Inferior parietal cortex (tissue), 1 donor: ENCODE measurements around the gene SIX4.
A peak's percentile ranks its signal among the peaks of the same experiment; 100 is the strongest.
"Not testable (repeated sequence)": the region's sequence is repeated elsewhere in the genome, so short reads cannot be mapped to it uniquely, and the experiment has no call there.

ENCODE experiments used
- DNase-seq: peaks from one replicate; pipeline ENCODE4 v3.0.0-alpha.2; 2016; ENCODE audit errors: extremely low spot score

The SIX4 gene

DNA sequence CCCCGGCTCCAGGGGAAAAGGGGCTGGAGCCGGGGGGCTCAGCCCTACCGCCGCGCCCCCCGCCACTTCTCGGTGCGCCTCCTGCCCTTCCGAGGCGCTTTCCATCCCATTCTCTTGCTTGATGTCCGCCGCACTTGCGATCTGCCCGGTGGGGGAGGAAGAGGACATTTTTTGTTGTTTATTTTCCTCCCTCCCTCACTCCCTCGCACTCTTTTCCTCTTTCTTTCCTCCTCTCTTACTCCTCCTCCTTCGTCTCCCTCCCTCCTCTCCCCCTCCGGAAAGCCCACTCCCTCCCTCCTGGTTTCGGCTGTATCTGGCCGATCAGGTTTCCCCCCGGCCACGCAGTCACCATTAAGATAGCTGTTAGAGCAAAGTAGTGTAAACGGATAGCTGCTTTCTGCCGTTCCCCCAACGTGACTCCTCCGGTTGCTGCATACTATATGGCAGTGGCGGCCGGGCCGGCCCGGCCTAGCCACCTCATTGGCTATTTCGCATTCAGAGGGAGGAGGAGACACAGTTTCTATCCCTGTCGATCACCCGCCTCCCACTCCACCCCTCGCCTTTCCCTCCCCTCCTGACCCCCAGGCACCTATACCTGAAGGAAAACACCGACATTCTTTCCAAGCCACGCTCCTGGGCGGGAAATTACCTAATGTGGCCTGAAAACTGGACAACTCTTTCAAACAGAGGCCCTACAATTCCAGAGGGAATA, at the start of gene SIX4:
SIX4 (minus strand) TSS at position 445 of the 712 bp plus-strand sequence; CDS start at position 168, 277 bp downstream.
- DNase-seq = peak; percentile 55

DNA sequence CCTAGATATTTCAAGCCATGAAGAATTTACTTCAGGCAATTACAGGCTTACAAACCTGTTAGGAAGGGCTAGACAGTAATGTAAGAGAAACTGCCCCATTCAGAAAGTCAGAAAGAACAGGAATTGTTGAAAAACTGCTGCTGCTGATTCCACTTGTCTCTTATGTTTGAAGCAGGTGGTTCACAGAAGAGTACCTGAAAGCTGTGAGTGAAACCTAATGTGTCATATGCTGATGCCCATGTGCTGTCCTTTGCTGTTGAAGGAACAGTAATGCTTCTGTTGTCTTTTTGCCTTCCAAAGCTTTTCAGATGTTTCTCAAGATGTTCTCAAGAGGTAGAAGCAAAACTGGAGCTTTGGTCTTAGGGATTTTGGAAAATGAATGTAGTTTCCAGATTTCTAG, 49.4 kb upstream of the SIX4 start:
- DNase-seq = no peak

- no peak for DNase-seq
Measured at GRCh38 chr14:60771117-60771516, 47.0 kb upstream of the SIX4 start.

- no peak for DNase-seq
Measured at GRCh38 chr14:60768602-60769001, 44.5 kb upstream of the SIX4 start.

DNA sequence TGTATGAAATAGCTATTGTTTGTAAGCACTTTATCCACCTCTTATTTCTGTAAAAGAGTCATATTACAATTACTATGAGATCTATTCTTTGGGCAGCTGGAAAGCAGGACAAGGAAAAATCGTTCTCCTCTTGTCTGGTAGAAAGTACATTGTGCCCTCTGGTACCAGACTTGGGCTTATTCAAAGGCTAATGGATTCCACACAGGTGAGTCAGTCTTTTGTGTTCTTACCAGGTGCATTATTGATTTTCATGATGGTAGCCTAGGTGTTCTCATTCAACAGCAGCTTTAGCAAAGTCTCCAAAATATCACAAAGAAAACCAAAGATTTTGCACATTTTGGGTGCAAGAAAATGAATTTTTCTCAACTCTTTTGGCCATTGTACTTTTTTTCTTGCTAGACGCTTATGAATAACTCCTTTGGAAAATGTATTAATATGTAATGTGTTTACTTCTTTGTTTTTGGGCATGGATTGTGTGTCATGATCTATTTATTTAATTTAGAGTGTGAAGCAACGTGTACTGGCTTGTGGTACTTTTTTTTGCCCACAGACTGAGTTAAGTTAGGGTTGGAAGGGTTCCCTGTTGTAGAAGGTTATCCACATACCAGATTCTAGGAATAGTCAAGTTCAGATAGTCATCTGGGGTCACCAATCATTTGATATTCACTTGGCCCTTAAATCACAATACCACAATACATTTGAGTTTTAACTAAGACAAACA, 36.7 kb upstream of the SIX4 start:
- DNase-seq = no peak

DNA sequence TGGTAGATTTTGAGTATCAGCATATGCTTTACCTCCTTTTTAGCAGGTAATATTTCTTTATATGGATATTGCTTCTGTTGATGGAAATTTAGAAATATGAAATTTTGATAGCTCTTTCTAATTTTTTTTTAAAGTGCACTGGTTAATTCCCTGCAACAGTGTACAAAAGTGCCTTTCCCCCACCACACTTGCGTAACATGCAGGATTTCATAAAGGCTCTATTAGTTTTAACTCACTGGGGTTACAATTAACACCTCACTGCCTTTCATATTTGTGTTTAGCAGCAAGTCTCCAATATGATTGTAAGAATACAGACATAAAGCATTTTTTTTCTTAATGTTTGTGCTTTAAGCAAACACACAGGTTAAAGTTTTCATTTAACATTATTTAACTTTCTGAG, 36.1 kb upstream of the SIX4 start:
- no peak for DNase-seq

GRCh38 chr14:60758885-60759284, 34.7 kb upstream of the SIX4 start:
- no peak for DNase-seq

GRCh38 chr14:60757567-60758002, 33.4 kb upstream of the SIX4 start:
- DNase-seq = no peak

- no peak for DNase-seq
Measured at GRCh38 chr14:60756847-60757246, 32.7 kb upstream of the SIX4 start.

DNA sequence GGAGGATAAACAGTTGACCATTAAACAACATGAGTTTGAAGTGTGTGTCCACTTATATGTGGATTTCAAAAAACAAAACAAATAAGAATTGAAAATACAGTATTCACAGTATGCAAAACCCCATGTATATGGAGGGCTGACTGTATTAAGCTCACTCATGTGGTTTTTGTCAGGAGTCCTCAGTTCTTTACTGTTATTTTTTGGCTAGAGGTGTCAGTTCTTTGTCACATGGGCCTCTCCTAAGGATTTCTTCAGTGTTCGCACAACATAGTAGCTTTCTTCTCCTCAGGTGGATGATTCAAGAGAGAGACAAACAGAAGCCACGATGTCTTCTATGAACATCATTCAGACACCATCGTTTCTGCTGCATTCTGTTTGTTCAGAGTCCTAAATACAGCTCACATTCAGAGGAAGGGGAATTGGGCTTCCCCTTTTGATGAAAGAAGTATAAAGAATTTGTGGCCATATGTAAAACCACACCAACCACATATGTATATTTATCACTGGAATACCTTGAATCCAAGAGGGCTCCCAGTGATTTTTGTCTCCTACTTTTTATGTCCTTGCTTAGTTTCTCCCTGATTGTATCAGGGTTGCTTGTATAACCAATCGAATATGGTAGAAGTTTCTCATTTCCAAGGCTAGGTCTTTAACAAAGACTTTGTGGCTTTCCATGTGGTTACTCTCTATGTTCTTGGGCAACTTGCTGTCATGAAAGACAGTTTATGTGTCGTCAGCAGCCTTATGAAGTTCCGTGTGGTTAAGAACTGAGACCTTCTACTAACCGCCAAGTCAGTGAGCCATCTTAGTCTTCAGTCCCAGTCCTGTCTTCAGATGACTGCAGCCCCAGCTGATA, 29.3 kb upstream of the SIX4 start:
- DNase-seq = no peak

DNA sequence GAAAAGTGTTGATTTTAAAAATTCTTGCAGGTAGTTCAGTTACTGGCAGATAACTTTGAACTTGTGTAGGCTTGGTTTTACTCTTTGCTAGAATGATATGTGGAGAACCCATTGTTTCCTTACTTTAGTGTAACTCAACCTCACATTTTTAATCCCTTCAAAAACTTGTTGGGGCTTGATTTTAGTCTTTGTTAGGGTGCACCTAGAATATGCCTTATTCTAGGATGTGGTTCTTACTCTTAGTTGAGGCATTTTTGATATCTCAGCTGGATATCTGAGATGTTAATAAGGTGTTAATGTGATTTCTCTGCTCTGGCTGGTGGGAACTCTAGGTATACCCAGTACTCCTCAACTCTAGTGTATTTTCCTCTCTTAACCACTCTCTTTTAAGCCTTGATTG, 20.4 kb upstream of the SIX4 start:
- no peak for DNase-seq

DNA sequence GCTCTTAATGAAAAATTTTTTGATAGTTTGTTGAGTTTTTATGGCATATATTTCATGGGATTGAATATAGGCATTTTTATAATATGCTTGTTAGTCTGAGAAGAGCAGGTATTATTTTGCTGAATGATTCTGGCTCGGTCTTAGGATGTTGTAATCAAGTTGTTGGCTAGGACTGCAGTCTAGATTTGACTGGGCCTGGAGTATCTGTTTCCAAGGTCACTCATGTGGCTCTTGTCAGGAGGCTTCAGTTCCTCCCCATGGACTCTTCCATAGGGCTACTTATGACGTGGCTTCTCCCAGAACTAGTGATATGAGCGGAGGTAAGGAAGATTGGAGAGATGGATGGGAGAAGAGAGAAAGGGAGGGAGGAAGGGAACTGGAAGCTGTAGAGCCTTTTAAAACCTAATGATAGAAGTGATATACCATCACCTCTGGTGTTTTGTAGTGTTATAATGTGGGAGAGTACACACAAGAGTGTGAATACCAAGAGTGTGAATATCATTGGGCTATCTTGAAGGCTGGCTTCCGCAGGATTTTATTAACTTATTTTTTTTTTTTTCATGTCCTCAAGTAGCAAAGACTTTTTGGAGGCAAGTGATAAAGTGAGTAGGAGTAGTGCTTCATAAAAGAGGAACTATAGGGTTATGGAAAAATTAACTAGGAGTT, 14.8 kb upstream of the SIX4 start:
- no peak for DNase-seq

DNA sequence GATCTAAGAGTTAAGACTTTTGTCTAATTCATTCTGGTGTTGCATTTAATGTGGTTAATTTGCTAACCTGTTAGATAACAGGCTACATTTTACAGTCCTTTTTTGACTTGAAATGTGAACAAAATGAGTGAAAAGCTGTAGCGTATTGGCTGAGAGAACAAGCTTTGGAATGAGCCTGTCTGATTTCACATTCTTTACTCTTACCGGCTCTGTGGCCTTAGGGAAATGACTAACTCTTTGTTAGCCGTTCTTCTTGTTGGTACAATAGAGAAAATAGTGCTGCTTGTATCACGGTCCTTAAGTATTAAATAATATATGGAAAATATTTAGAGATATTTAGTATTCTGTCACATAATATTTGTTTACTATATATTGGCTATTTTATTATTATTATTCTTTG, 12.3 kb upstream of the SIX4 start:
- no peak for DNase-seq

- no peak for DNase-seq
Measured at GRCh38 chr14:60735416-60735815, 11.3 kb upstream of the SIX4 start.

DNA sequence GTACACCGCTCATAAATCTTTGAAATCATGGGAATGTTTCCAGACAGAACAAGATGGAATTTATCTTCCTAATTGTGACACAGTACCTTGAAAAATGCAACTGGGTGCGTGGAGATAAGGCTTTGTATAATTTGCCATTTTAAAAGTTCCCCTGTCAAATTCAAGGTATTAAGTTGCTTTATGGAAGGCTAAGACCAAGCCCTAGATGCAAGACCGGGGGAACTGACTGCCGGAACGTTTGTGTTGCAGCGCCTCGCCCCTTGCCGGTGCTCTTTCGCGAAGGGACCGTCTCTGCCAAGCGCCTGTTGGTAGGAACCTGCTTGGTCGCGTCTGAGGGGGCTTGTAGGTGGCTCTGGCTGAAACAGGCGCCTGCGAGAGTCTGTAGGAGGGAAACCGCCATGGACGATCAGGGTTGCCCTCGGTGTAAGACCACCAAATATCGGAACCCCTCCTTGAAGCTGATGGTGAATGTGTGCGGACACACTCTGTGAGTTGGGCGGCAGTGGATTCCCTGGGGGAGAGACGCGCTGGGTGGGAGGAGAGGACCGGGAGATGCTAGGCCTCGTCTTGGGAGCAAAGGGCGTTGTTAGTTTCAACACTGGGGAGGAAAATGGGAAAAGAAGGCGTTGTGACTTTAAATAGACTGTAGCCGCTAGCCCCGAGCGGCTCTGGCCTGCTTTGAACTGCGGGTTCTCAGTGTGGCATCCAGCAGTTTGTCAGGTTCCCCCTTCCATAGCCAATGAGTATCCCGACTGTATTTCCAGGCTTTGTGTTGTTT, 10.5 kb upstream of the SIX4 start, which contains the start of gene MNAT1:
MNAT1 (plus strand) TSS at position 297 of the 778 bp plus-strand sequence; CDS start at position 399, 102 bp downstream.
- peak; percentile 82 for DNase-seq

DNA sequence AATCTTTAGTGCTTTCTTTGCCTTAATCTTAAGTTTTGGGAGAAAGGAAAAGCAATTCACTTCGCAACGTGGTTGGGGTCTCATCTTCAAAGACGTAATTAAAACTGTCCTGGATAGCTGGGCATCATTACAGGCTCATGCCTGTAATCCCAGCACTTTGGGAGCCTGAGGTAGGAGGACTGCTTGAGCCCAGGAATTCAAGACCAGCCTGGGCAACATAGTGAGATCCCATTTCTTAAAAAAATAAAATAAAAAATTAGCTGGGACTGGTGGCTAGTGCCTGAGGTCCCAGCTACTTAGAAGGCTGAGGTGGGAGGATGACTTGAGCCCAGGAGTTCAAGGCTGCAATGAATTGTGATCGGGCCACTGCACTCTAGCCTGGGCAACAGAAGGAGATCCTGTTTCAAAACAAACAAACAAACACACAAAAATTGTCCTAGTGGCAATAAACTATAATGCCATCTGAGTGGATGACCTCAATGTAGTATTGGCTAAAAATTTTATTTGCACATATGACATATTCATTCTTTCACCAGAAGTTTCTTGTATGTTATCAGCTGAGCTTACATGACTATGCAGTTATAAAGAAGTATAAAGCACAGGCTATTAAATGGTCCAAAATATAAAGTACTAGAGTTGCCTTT, 8.8 kb upstream of the SIX4 start:
- no peak for DNase-seq

GRCh38 chr14:60731291-60731690, 7.1 kb upstream of the SIX4 start:
- DNase-seq = not testable (repeated sequence)

DNA sequence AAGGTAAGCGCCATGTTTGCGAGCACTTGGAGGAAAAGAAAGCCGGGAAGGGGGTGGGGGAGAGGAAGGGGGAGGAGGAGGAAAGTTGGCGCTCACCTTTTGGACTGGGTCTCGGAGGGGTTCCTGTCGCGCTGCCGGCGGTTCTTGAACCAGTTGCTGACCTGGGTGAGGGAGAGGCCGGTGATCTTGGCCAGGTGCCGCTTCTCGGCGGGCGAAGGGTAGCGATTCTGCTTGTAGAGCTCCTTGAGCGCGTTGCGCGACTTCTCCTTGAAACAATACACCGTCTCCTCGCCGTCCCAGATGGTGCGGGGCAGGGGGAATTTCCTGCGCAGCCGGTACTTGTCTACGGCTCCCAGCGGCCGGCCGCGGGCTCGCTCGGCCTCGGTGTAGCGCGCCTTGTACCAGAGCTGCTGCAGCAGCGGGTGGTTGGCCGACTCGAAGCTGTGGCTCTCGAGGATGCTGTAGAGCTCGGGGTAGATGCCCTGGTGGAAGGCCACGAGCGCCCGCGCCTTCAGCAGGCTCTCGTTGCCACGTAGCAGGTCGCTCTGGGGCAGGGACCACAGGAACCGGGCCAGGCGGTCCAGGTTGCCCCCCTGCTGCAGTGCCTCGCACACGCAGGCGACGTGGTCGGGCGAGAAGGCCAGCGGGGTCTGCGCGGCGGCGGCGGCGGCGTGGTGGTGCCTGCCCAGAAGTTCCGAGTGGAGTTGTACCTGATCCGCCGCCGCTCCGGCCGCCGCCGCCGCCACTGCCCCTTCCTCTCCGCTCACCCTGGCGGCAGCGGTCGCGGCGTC, 840 bp downstream of the SIX4 start:
- DNase-seq = no peak

- DNase-seq = no peak
Measured at GRCh38 chr14:60722357-60723115, 1.6 kb downstream of the SIX4 start.
